GM23248 (cell line): ENCODE data around the gene MTHFD1L.
"Not testable (repeated sequence)": the region's sequence is repeated elsewhere in the genome, so short reads cannot be mapped to it uniquely, and the experiment has no call there.

Experiments used
- EZH2 ChIP-seq: fragments of 200-600 bp; sonication (generic); IDR thresholded peaks from 2 replicates; pipeline ENCODE4 v1.6.1; 2018; ENCODE audit warnings: antibody characterized with exemption, mild to moderate bottlenecking; ENCODE audit not compliant: insufficient read depth, poor library complexity, severe bottlenecking
- EZH2phosphoT487 ChIP-seq: fragments of 200-600 bp; sonication (generic); IDR thresholded peaks from 2 replicates; pipeline ENCODE4 v1.6.1; 2018; ENCODE audit warnings: antibody characterized with exemption, moderate library complexity, mild to moderate bottlenecking, low read depth; ENCODE audit not compliant: insufficient read depth

DNA sequence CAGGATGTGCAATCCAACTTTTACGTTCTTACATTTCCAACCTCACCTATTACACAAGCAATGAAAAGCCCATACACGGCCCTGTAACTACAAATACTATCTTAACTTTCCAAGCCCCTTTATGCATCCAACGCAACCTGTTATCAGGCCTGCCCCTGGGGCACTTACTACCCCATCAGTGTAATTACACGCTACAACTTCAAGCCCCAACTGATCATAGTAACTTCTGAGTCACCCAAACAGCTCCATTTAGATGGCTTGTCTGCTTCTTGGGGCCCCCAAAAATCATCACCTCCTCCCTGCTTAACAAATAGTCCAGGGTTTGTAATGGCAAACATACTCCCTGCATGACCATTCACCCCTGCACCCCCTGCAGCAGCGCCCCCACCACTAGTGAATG lies 11.1 kb upstream of the MTHFD1L start:
- not testable (repeated sequence) for TF ChIP-seq EZH2, EZH2phosphoT487
